NCI-H1694 (cell line): ENCODE data around the gene SYNPO.

Experiments used
- DNase-seq: peaks from one replicate; lab custom pipeline; 2025; lab: John Stamatoyannopoulos, UW

The SYNPO gene

DNA sequence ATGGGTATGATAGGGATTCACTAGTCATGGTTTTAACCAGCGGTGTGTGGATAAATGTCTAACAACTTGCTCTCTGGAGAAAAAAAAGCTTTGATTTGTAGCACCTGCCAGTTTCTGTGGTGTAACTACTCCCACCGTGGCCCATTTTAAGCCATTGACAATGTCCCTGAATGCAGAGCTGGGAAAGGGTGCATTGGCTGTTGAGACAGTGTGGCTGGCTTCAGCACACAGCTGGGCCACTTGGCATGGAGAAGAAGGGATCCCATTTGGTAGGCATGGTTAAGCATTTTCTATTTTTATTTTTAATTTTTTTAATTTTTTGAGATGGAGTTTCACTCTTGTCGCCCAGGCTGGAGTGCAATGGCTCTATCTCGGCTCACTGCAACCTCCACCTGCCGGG, 31.5 kb upstream of the SYNPO start:
- DNase-seq = no peak

- no peak for DNase-seq
Measured at GRCh38 chr5:150609843-150610584, 30.4 kb upstream of the SYNPO start.

- no peak for DNase-seq
Measured at GRCh38 chr5:150611026-150611425, 29.4 kb upstream of the SYNPO start.

DNA sequence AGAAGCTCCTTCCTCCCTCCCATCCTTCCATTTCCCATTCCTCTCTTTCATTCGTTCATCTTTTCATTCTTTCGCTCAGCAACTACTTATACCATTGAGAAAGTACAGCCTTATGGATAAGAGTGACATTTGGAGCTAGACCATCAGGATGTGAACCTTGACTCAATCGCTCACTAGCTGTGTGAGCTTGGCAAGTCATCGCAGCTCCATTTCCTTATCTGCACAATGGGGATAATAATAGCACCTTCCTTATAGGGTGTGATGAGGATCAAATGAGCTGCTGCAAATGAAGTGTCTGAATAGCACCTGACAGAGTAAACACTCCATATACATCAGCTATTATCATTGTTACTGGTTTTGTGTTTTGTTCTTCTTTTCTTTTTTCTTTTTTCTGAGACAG, 28.1 kb upstream of the SYNPO start:
- DNase-seq = no peak

DNA sequence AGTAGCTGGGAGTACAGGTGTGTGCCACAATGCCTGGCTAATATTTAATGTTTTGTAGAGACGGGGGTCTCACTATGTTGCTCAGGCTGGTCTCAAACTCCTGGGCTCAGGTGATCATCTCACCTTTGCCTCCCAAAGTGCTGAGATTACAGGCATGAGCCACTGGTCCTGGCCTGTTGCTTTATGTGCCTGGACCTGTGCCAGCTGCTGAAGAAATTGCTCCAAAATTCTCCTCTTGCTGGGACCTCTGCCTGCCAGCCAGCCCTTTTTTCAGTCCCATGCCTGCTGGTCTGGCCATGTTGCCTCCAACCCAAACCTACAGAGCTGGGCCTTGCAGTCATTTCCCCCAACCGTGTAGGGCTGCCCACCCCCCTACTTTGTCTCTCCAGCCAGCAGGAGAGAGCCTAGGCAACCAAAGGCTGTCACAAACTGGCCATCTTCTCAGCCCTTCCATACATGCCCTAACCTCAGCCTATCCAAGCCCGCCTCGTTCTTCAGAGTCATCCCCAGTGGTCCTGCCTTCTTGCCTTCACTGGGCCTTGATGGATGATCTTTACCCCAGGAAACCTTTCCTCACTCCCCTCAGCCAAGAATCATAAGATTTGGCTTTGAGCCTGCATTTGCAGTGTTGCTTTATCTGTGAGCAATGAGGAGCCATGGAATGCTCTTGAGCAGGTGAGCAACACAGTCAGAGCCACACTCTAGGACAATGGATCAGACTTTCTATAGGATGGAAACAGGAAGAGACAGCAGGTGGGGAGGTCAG, 27.4 kb upstream of the SYNPO start:
- DNase-seq = no peak

DNA sequence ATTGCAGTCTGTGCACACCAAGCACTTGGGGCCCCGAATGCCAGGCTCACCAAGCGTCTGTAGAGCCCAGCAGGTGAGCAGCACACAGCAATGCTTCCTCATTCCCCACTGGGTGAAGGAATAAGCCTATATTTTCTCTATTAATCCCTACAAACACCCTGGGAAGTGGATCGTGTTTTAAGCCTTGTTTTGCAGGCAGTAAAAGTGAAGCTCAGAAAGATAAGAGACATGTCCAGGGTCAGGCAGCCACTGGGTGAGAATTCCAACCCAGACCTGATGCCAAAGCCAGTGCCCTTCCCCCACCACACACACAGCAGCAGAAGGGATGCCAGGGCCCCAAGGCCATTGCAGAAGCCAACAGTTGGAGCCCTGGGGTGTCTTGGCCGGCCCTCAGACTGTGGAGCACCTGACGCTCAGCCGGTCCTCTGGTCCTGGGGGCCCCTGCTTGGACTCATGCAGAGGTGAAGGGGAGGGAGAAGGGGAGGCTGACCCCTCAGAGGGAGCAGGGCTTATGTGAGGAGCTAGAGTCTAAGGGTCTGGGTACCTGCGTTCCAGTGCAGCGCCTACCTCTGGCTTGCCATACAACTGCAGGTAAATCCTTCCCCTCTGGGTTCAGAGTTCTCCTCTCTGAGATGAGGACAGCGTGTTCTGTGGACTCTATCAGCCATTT, 26.3 kb upstream of the SYNPO start:
- DNase-seq = no peak

- no peak for DNase-seq
Measured at GRCh38 chr5:150614661-150615060, 25.8 kb upstream of the SYNPO start.

- DNase-seq = peak; percentile 48
Measured at GRCh38 chr5:150615141-150615699, 25.2 kb upstream of the SYNPO start.

GRCh38 chr5:150616024-150616470, 24.4 kb upstream of the SYNPO start:
- DNase-seq = no peak

DNA sequence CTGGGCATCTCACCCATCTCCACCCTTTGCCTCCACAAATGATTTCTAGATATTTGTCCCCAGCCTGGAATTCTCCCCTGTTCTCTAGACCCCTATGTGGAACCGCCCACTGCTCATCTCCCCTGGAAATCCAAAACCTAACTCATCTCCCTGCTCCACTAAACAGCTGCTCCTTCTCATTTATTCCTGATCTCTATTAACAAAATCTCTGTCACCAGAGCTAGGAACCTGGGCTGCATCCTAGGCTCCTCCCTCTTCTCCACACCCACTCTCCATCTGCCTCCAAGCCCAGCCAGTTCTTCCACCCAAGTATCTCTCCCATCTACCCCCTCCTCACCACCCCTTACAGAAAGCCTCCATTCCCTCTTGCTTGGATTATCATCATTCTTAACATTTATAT, 24.0 kb upstream of the SYNPO start:
- peak; percentile 63 for DNase-seq

GRCh38 chr5:150618163-150618562, 22.3 kb upstream of the SYNPO start:
- no peak for DNase-seq

DNA sequence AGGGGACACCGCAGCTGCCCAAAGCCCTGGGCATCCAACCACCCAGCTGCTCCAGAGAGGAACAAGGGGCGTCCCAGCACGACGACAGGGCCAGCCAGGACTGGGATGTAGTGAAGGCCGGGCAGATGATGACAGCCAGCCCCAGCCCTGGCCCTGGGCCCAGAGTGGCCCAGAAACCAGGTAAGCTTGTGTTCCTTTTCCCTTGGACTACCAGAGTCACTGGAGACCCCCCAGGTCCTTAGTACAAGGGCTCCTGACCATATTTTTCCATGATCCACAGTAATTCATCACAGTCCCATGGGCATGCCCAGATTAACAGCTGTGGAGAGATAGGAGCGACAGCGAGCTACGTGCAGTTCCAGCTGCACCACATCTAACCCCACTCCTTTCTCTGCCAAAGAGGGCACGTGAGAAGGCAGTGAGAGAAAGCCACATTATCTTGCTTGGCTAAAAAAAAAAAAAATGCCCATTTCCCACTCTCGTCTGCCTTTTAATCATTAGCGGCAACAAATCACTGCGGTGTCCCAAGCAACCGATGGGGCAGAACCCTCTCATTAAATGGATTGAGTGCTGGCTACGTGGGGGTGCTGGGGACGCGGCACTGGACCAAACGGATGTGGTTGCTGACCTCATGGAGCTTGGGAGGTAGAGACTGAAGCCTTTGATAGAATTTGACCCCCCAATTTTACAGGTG, 21.7 kb upstream of the SYNPO start:
- peak; percentile 63 for DNase-seq

GRCh38 chr5:150619359-150620230, 20.9 kb upstream of the SYNPO start:
- no peak for DNase-seq

DNA sequence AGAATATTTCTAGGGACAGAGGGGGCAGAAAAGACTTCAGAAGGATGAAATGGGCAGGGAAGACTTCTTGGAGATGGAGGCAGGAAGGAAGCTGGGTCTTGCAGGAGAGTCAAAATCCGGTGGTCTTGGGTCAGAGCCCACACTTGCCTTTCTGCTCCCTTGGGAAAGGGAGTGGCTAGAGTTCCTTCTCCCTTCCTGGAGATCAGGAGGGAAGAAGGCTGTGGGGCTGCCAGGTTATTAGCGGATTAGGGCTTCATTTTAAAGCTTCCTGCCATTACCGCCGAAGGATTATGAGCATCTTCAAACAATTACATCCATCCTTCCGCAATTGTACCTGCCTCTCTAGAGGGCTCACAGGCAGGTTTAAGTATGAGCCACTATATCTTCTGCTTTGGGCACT, 19.2 kb upstream of the SYNPO start:
- no peak for DNase-seq

DNA sequence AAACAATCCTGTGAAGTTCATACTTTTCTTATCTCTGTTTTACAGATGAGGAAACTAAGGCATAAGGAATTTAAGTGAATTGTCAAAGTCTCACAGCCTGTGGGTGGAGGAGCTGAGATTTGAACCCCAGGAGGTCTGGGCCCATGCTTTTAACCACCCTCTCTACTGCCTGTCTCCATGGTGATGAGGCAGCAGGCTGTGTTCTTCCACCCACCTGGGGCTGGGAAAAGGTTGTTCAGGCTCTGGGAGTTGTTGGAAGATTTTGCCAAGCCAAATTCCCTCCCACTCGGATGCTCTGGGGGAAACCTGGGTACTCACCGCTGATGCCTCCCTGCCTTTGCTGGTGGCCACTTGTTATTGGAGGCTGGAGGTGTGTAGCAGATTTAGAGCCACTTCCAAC, 18.3 kb upstream of the SYNPO start:
- no peak for DNase-seq

- no peak for DNase-seq
Measured at GRCh38 chr5:150623152-150623877, 17.1 kb upstream of the SYNPO start.

DNA sequence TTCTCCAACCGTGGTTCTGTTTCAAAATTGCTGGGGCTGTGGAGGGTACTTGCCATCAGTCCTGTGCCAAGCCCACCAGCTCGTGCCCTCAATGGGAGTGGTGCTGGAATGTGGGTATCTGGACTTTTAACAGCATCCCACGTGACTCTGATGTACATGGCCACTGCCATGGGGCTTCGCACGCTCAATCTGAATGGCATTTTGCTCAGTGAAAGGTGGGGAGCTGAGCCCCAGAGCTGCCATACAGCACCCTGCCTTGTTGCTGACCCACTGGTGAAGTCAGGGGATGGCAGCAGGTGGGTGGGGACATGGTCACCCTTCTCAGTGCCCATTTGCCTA, 16.6 kb upstream of the SYNPO start:
- no peak for DNase-seq

DNA sequence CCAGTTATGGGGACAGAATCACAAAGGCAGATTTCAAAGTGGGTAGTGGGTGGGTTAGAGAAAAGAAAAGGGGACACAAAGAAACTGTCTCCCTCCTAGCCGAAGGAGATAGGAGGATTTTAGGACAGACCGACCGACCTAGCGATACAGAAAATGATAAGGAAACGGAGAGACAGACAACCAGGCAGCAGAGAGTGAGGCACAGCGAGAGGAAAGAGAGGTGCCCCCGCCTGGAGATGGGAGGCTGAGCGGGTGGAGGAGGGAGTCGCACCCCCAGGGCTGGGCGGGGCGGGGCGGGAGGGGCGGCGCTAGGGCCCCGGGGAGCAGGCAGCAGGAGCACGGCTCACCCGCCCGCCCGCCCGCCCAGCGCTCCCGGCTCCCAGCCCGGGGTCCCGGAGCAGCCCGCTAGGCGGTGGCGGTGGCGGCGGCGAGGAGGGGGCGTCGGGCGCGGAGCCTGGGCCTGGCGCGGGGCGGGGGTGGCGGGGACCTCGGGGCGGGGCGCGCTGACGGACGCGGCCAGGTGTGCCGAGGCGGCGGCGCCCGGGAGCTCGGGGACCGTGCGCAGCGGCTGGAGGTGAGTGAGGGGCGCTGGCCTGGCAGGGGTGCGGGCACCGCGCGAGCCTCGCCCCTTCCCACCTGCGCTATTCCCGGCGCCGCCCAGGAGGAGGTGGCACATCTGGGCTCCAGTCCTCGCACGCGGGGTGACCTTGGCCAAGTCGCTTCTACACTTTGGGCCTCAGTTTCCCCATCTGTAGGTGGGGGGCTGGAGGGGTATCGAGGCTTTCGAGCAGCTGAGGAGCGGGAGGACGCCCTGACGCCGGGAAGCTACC, 15.9 kb upstream of the SYNPO start:
- no peak for DNase-seq

DNA sequence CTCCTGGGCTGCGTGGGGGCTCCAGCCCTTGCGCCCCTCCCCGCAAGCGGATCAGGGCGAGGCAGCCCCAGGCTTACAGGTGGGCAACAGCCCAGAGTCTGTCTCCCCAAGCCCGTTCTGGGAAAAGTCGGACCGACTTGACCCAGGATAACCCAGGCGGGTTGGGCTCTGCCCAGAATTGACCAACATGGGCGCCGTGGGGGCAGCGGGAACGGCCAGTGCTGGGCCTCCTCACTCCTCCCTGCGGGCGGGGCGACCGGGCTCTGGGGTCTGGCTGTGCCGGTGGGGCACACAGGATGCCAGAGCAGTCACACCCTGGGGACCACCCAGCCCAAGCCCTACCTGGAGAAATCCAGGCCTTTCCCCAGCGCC, 15.3 kb upstream of the SYNPO start:
- DNase-seq = no peak
